GM12891 (cell line): ENCODE results near the gene DOCK8.

Experiments
- DNase-seq: peaks from one replicate; pipeline ENCODE4 v3.0.0; 2011; ENCODE audit warnings: low spot score; ENCODE audit not compliant: insufficient read length
- FAIRE-seq: peaks from 2 replicates; lab custom pipeline; 2011; peaks lifted over from hg19 to GRCh38; lab: Jason Lieb, UNC
- PAX5 ChIP-seq: IDR thresholded peaks from 2 replicates; pipeline ENCODE4 v1.6.1; 2011; ENCODE audit warnings: low read length, moderate library complexity, mild to moderate bottlenecking; ENCODE audit not compliant: insufficient read depth, severe bottlenecking
- POLR2A ChIP-seq: IDR thresholded peaks from 2 replicates; pipeline ENCODE4 v1.6.1; 2011; ENCODE audit warnings: low read depth, low read length, control low read depth
- POLR2AphosphoS5 ChIP-seq: IDR thresholded peaks from 2 replicates; pipeline ENCODE4 v1.6.1; 2011; ENCODE audit warnings: low read depth, low read length, control low read depth
- POU2F2 ChIP-seq: IDR thresholded peaks from 2 replicates; pipeline ENCODE4 v1.6.1; 2011; ENCODE audit warnings: low read depth, mild to moderate bottlenecking, control low read depth, low read length, moderate library complexity
- SPI1 ChIP-seq: IDR thresholded peaks from 2 replicates; pipeline ENCODE4 v1.6.1; 2011; ENCODE audit warnings: low read depth, low read length, control low read depth
- TAF1 ChIP-seq: IDR thresholded peaks from 2 replicates; pipeline ENCODE4 v1.6.1; 2011; ENCODE audit warnings: low read depth, low read length, control low read depth

The DOCK8 gene

GRCh38 chr9:450057-450456, 235.4 kb downstream of the DOCK8 start:
- FAIRE-seq (no peak), DNase-seq (no peak)
- TF ChIP-seq SPI1 (no peak), TAF1 (no peak), PAX5 (no peak), POU2F2 (no peak), POLR2A (no peak), POLR2AphosphoS5 (no peak)

GRCh38 chr9:450561-450960, 235.9 kb downstream of the DOCK8 start:
- DNase-seq (no peak), FAIRE-seq (no peak)
- TF ChIP-seq POLR2AphosphoS5 (no peak), POLR2A (no peak), SPI1 (no peak), TAF1 (no peak), PAX5 (no peak), POU2F2 (no peak)

- TF ChIP-seq TAF1 (no peak), PAX5 (no peak), SPI1 (no peak), POU2F2 (no peak), POLR2A (no peak), POLR2AphosphoS5 (no peak)
- FAIRE-seq: no peak
- no peak for DNase-seq
Observed at GRCh38 chr9:453832-454231, 239.2 kb downstream of the DOCK8 start.

GRCh38 chr9:456365-456764, 241.7 kb downstream of the DOCK8 start:
- TF ChIP-seq PAX5 (no peak), POU2F2 (no peak), POLR2A (no peak), POLR2AphosphoS5 (no peak), SPI1 (no peak), TAF1 (no peak)
- no peak for DNase-seq
- FAIRE-seq: no peak

- no peak for FAIRE-seq
- no peak for DNase-seq
- TF ChIP-seq POLR2A (no peak), POLR2AphosphoS5 (no peak)
Observed at GRCh38 chr9:458590-458989, 243.9 kb downstream of the DOCK8 start.

GRCh38 chr9:459491-460444, 245.1 kb downstream of the DOCK8 start:
- DNase-seq: no peak
- no peak for FAIRE-seq
- TF ChIP-seq SPI1: no peak
- TF ChIP-seq POLR2A: no peak
- no peak for TF ChIP-seq PAX5
- TF ChIP-seq POLR2AphosphoS5: no peak
- TF ChIP-seq TAF1: no peak
- TF ChIP-seq POU2F2: no peak

- no peak for TF ChIP-seq POLR2A
- no peak for TF ChIP-seq TAF1
- no peak for TF ChIP-seq POU2F2
- no peak for TF ChIP-seq POLR2AphosphoS5
- TF ChIP-seq PAX5: no peak
- TF ChIP-seq SPI1: no peak
- DNase-seq: no peak
- FAIRE-seq: no peak
Observed at GRCh38 chr9:462121-462520, 247.5 kb downstream of the DOCK8 start.

- TF ChIP-seq TAF1: no peak
- no peak for TF ChIP-seq POLR2A
- TF ChIP-seq PAX5: no peak
- TF ChIP-seq SPI1: no peak
- TF ChIP-seq POLR2AphosphoS5: no peak
- no peak for TF ChIP-seq POU2F2
- no peak for DNase-seq
- no peak for FAIRE-seq
Observed at GRCh38 chr9:462606-463005, 247.9 kb downstream of the DOCK8 start.

- TF ChIP-seq PAX5: no peak
- TF ChIP-seq TAF1: no peak
- no peak for TF ChIP-seq POLR2AphosphoS5
- no peak for TF ChIP-seq SPI1
- DNase-seq (no peak), FAIRE-seq (no peak)
Observed at GRCh38 chr9:463455-464171, 248.9 kb downstream of the DOCK8 start.

- DNase-seq: no peak
- TF ChIP-seq POU2F2: no peak
- FAIRE-seq: no peak
Observed at GRCh38 chr9:466747-467146, 252.1 kb downstream of the DOCK8 start.
